OCI-LY1 (cell line): ENCODE results near the gene SLC35F3.

Experiments
- CTCF ChIP-seq: fragments of 200-600 bp; sonication (generic), shearing (Covaris generic); IDR thresholded peaks from 2 replicates; pipeline ENCODE4 v1.5.1; 2017; ENCODE audit warnings: mild to moderate bottlenecking, antibody characterized with exemption, low read length, moderate library complexity, mixed read lengths
- EZH2 ChIP-seq: fragments of 200-600 bp; sonication (generic), shearing (Covaris generic); IDR thresholded peaks from 2 replicates; pipeline ENCODE4 v1.8.0; 2017; ENCODE audit warnings: borderline replicate concordance, mixed run types, mild to moderate bottlenecking, antibody characterized with exemption, low read length, moderate library complexity, mixed read lengths

DNA sequence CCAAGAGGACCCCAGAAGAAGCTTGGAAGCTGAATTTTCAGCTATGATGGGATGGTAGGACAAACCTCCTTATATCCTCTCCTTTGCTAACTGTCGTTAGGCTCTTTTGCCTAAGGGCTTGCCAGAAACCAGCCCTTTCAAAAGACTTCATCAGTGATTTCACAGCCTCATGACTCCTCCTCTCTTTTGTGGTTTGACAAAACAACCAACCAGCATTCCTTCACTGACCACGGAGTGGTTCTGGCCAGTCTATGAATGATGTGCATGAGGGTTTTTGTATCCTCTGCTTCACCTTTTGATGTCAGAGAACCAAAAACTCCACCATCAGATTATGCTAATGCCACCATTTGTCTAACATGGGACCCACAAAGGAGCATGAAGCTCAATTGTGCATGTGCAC, 351.9 kb downstream of the SLC35F3 start:
- no peak for TF ChIP-seq CTCF
- no peak for TF ChIP-seq EZH2
